H1 (cell line): Measurements from ENCODE around the gene RAP1A. TPM values are rescaled to one million over a fixed set of nuclear protein-coding genes. Genes with fewer than 3 reads are reported as not detected.

ENCODE experiments used
- NRF1 ChIP-seq: IDR thresholded peaks from 2 replicates; pipeline ENCODE4 v1.6.1; 2011; ENCODE audit warnings: mild to moderate bottlenecking, low read depth, low read length, improper control_type of control experiment
- SP4 ChIP-seq: IDR thresholded peaks from 2 replicates; pipeline ENCODE4 v1.6.1; 2012; ENCODE audit warnings: low read length, inconsistent platforms
- polyA plus RNA-seq, 7 experiments: library from polyadenylated mRNA; depleted of rRNA in 3 of 7; stranded (reverse) in 5 of 7; unstranded in 2 of 7; fragments of >200 nt in 5 of 7; fragments of 200-250 nt in 2 of 7; gene quantifications; 1 replicate in 5 of 7; 2 replicates in 1 of 7; 4 replicates in 1 of 7; pipeline versions ENCODE4 v1.2.1 to v1.2.3, GENCODE V29; 2011 to 2013; ENCODE audit warnings: missing spikeins in 2 of 7, mixed read lengths in 2 of 7
- total RNA-seq: library from RNA; stranded (reverse); fragmentation: NEBNext Ultra II Directional; extraction: Animal tissue kit (Norgen Biotek cat#: 25700); gene quantifications from 2 replicates; pipeline ENCODE4 v1.2.1, GENCODE V29; 2021

The RAP1A gene
- total and polyA plus RNA-seq, 2 of the 8 experiments (the other 6 are each of a cell fraction or from before 2014, with no cell fraction given), result 10.9 to 35.8 TPM

DNA sequence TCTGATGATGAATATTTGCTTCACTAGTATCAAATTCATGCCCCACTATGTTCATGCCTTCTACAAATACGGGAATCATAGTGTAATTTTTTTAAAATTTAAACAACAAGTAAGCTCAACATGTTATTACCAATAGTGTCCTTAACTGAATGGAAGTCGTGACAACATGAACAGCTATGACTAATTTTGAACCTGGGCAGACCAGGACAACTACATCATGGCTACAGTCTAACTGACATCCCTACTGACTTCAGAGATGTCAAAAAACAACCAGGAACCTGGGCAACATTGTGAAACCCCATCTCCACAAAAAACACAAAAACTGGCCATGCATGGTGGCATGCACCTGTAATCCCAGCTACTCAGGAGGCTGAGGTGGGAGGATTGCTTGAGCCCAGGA is 33.5 kb upstream of the RAP1A start (continued):
- TF ChIP-seq NRF1 (no peak), SP4 (no peak)
